ENCODE measurements around the gene HSD17B12.

DNA sequence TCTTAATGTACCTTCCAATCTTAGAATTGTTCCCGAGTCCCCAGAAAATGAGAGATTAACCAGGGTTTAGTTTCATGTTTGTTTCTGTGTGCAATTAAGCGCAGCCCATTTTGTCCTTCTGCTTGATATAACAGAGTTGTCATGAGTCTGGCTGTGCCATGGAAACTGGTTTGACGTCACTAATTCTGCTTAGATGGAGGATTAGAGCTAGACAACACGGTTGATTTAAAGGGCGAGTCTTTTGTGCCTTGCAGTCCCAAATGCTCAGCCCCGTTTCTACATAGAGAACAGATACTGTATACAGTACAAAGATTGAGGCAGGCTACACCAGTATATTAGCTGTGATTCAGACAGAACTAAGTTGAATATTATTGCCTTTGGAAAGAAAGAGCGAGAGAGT, 154.6 kb downstream of the HSD17B12 start:
- no peak for TF ChIP-seq PPARA (CRISPR knock-in tag; IDR thresholded peaks at IDR 0.05; ENCODE audit: borderline replicate concordance)
- TF ChIP-seq GLIS3 (CRISPR knock-in tag; IDR thresholded peaks at IDR 0.05) = no peak
- no peak for TF ChIP-seq ZFP30 (CRISPR knock-in tag; IDR thresholded peaks at IDR 0.05)
- TF ChIP-seq ESRRG (CRISPR knock-in tag; IDR thresholded peaks at IDR 0.05) = no peak
- TF ChIP-seq TCF4 (CRISPR knock-in tag; IDR thresholded peaks at IDR 0.05; ENCODE audit: borderline replicate concordance) = no peak
- TF ChIP-seq RARB (CRISPR knock-in tag; IDR thresholded peaks at IDR 0.05) = no peak
- TF ChIP-seq, protein P1, sequence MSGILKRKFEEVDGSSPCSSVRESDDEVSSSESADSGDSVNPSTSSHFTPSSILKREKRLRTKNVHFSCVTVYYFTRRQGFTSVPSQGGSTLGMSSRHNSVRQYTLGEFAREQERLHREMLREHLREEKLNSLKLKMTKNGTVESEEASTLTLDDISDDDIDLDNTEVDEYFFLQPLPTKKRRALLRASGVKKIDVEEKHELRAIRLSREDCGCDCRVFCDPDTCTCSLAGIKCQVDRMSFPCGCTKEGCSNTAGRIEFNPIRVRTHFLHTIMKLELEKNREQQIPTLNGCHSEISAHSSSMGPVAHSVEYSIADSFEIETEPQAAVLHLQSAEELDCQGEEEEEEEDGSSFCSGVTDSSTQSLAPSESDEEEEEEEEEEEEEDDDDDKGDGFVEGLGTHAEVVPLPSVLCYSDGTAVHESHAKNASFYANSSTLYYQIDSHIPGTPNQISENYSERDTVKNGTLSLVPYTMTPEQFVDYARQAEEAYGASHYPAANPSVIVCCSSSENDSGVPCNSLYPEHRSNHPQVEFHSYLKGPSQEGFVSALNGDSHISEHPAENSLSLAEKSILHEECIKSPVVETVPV (CRISPR knock-in tag; IDR thresholded peaks at IDR 0.05) = no peak
- no peak for TF ChIP-seq ZNF8 (CRISPR knock-in tag; IDR thresholded peaks at IDR 0.05)
- no peak for TF ChIP-seq CSDC2 (CRISPR knock-in tag; IDR thresholded peaks at IDR 0.05)
- no peak for TF ChIP-seq SNAI2 (CRISPR knock-in tag; IDR thresholded peaks at IDR 0.05)
- TF ChIP-seq, protein P2, sequence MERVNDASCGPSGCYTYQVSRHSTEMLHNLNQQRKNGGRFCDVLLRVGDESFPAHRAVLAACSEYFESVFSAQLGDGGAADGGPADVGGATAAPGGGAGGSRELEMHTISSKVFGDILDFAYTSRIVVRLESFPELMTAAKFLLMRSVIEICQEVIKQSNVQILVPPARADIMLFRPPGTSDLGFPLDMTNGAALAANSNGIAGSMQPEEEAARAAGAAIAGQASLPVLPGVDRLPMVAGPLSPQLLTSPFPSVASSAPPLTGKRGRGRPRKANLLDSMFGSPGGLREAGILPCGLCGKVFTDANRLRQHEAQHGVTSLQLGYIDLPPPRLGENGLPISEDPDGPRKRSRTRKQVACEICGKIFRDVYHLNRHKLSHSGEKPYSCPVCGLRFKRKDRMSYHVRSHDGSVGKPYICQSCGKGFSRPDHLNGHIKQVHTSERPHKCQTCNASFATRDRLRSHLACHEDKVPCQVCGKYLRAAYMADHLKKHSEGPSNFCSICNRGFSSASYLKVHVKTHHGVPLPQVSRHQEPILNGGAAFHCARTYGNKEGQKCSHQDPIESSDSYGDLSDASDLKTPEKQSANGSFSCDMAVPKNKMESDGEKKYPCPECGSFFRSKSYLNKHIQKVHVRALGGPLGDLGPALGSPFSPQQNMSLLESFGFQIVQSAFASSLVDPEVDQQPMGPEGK (CRISPR knock-in tag; IDR thresholded peaks at IDR 0.05; ENCODE audit: borderline replicate concordance) = no peak
- TF ChIP-seq, protein P3, sequence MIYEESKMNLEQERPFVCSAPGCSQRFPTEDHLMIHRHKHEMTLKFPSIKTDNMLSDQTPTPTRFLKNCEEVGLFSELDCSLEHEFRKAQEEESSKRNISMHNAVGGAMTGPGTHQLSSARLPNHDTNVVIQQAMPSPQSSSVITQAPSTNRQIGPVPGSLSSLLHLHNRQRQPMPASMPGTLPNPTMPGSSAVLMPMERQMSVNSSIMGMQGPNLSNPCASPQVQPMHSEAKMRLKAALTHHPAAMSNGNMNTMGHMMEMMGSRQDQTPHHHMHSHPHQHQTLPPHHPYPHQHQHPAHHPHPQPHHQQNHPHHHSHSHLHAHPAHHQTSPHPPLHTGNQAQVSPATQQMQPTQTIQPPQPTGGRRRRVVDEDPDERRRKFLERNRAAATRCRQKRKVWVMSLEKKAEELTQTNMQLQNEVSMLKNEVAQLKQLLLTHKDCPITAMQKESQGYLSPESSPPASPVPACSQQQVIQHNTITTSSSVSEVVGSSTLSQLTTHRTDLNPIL (CRISPR knock-in tag; IDR thresholded peaks at IDR 0.05; ENCODE audit: low read depth) = no peak
- no peak for TF ChIP-seq BACH2 (CRISPR knock-in tag; IDR thresholded peaks at IDR 0.05; ENCODE audit: borderline replicate concordance)
